Measurements from ENCODE around the gene KCTD5. TPM values are rescaled to one million over a fixed set of nuclear protein-coding genes. Genes with fewer than 3 reads are reported as not detected.
"Not testable (repeated sequence)": the region's sequence is repeated elsewhere in the genome, so short reads cannot be mapped to it uniquely, and the experiment has no call there.

Gene KCTD5
- total RNA-seq, 1 experiment from 2014 or later = 42.1 TPM

DNA sequence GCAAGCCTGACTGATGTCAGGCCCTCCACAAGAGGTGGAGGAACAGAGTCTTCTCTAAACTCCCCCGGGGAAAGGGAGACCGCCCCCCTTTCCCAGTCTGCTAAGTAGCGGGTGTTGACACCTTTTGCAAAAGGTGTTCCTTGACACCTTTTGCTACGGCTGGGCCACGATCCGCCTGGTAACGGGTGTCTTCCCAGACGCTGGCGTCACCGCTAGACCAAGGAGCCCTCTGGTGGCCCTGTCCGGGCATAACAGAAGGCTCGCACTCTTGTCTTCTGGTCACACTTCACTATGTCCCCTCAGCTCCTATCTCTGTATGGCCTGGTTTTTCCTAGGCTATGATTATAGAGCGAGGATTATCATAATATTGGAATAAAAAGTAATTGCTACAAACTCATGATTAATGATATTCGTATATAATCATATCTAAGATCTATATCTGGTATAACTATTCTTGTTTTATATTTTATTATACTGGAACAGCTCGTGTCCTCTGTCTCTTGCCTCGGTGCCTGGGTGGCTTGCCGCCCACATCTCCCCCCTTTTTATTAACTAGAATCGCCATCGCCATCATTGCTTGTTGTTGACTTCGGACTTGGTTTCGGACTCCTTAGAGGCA, 21.5 kb upstream of the KCTD5 start:
- H3K9me2 ChIP-seq (ENCODE audit: insufficient read depth); H3K4me3 ChIP-seq (replicated peaks in 1 of 2; ENCODE audit: low read depth in 1 of 2, low read length in 2 of 2); H3K79me2 ChIP-seq (ENCODE audit: insufficient read depth, low read length); BruUV-seq (replicated peaks); H3K36me3 ChIP-seq (ENCODE audit: control insufficient read depth in 1 of 2, insufficient read depth in 2 of 2, low read length in 2 of 2); H2AFZ ChIP-seq (ENCODE audit: low read depth, low read length, poor library complexity, severe bottlenecking); POLR2A ChIA-PET; DNase-seq (ENCODE audit: low read depth, low spot score); H3K4me2 ChIP-seq (ENCODE audit: low read length); H4K20me1 ChIP-seq (ENCODE audit: insufficient read depth); RAD21 ChIA-PET (ENCODE audit: low non-redundant PET in 1 of 2, low total read pairs in 2 of 2, uncharacterized antibody in 2 of 2, unreplicated experiment in 2 of 2); H3K9me3 ChIP-seq (ENCODE audit: control insufficient read depth in 1 of 2, insufficient read depth in 1 of 2, low read depth in 1 of 2, low read length in 2 of 2); H3K9ac ChIP-seq (ENCODE audit: low read length); H3K4me1 ChIP-seq (ENCODE audit: control insufficient read depth in 1 of 2, insufficient read depth in 2 of 2, low read length in 2 of 2); H3K27me3 ChIP-seq (ENCODE audit: insufficient read depth, low read length); intact Hi-C loops (cut with micrococcal nuclease); H3K27ac ChIP-seq (ENCODE audit: low read depth, low read length): not testable (repeated sequence)
- ATAC-seq = peak; percentile 77
- CTCF ChIA-PET = interaction anchor here (0.8 kb wide), 1 partner anchor 13 kb away, joined by 3 read pairs; no protein-coding TSS in a partner anchor
- TF ChIP-seq POLR2AphosphoS5 (IDR thresholded peaks at IDR 0.05; ENCODE audit: low read depth, low read length) (peak; percentile 35; the same call in 1 of the 2 replicates), RAD21 (IDR thresholded peaks at IDR 0.05; ENCODE audit: low read depth) (peak; percentile 34), CBX3 (IDR thresholded peaks at IDR 0.05; ENCODE audit: low read depth) (peak; percentile 55; the same call in 1 of the 2 replicates)
- TF ChIP-seq, protein P1, sequence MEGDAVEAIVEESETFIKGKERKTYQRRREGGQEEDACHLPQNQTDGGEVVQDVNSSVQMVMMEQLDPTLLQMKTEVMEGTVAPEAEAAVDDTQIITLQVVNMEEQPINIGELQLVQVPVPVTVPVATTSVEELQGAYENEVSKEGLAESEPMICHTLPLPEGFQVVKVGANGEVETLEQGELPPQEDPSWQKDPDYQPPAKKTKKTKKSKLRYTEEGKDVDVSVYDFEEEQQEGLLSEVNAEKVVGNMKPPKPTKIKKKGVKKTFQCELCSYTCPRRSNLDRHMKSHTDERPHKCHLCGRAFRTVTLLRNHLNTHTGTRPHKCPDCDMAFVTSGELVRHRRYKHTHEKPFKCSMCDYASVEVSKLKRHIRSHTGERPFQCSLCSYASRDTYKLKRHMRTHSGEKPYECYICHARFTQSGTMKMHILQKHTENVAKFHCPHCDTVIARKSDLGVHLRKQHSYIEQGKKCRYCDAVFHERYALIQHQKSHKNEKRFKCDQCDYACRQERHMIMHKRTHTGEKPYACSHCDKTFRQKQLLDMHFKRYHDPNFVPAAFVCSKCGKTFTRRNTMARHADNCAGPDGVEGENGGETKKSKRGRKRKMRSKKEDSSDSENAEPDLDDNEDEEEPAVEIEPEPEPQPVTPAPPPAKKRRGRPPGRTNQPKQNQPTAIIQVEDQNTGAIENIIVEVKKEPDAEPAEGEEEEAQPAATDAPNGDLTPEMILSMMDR (IDR thresholded peaks at IDR 0.05 in 2 of 3, conservative IDR thresholded peaks at IDR 0.05 in 1 of 3; ENCODE audit: borderline replicate concordance in 1 of 3, insufficient read depth in 1 of 3, low read depth in 2 of 3, low read length in 2 of 3) = peak; percentile 19 to 57 (median 47); a peak in 4 of 6 replicates
